Measurements from ENCODE around the gene IKZF3.

- TF ChIP-seq CTCF (tag by site-specific recombination; IDR thresholded peaks at IDR 0.05) (no peak), ZNF184 (tag by site-specific recombination; IDR thresholded peaks at IDR 0.05) (no peak), HOXC10 (CRISPR knock-in tag; IDR thresholded peaks at IDR 0.05) (no peak), ZFP3 (tag by site-specific recombination; IDR thresholded peaks at IDR 0.05; ENCODE audit: low read depth) (no peak), PBX3 (CRISPR knock-in tag; IDR thresholded peaks at IDR 0.05) (no peak), REST (tag by site-specific recombination; IDR thresholded peaks at IDR 0.05) (no peak), GLI4 (tag by site-specific recombination; IDR thresholded peaks at IDR 0.05) (no peak)
These were observed 140.9 kb downstream of the IKZF3 start for GRCh38 chr17:39722965-39723848.
